Measurements from ENCODE around the gene ERGIC1. TPM values are rescaled to one million over a fixed set of nuclear protein-coding genes. Genes with fewer than 3 reads are reported as not detected.

ERGIC1 gene
- polyA plus RNA-seq, 3 donors from 2014 or later: 40.7 to 61.9 (median 61.7) TPM

GRCh38 chr5:172918421-172919371 lies 84.6 kb downstream of the ERGIC1 start:
- H3K27me3 Mint-ChIP-seq (ENCODE audit: low read depth in 3 of 3): peaks cover 0 to 3% (median 2%) of the 10 kb centered on the region in 3 donors
- peak; percentile 68 to 72 (median 71) for DNase-seq
- no peaks in the 10 kb centered on the region for H3K9me3 Mint-ChIP-seq
- H3K36me3 Mint-ChIP-seq: peaks cover 15 to 25% (median 18%) of the 10 kb centered on the region in 3 donors
- peak overlapping the region; percentile 55 to 94 (median 84) for H3K27ac Mint-ChIP-seq
- H3K4me1 Mint-ChIP-seq: peaks cover 25 to 26% of the 10 kb centered on the region in 2 donors
- H3K4me3 Mint-ChIP-seq: peak overlapping the region; percentile 39 to 81 (median 68)

GRCh38 chr5:172919525-172920446 lies 85.7 kb downstream of the ERGIC1 start:
- H3K36me3 Mint-ChIP-seq: peaks cover 18 to 32% (median 22%) of the 10 kb centered on the region in 3 donors
- H3K4me1 Mint-ChIP-seq: peaks cover 25 to 26% of the 10 kb centered on the region in 2 donors
- peak overlapping the region in 1 of 5 donors; percentile 14 for H3K4me3 Mint-ChIP-seq
- no peak for DNase-seq
- no peaks in the 10 kb centered on the region for H3K9me3 Mint-ChIP-seq
- H3K27me3 Mint-ChIP-seq (ENCODE audit: low read depth in 3 of 3): peaks cover 0 to 3% (median 2%) of the 10 kb centered on the region in 3 donors
- H3K27ac Mint-ChIP-seq: peak overlapping the region in 5 of 6 donors; percentile 51 to 94 (median 84)

DNA sequence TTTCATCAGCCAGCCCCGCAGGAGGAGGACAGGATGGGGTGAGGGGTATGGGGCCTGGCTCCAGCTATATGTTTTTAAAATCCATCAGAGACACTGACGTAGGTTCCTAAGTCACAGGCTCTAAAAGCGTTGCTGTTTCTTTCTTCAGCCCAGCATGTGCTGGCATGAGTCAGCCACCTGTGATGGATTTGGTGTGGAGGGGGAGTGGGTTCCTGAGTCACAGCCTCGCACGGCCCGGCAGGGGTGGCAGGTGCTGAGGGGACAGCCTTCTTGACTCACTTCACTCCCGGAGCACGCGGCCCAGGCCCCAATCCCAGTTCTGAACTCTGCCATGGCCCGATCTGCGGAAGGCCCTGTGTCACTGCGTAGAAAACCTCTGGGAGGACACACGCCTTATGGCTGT lies 86.4 kb downstream of the ERGIC1 start:
- Mint-ChIP-seq H3K27ac (no peak overlapping the region), H3K9me3 (no peaks in the 10 kb centered on the region), H3K27me3 (ENCODE audit: low read depth in 3 of 3) (peaks cover 0 to 3% (median 2%) of the 10 kb centered on the region in 3 donors), H3K4me3 (no peak overlapping the region), H3K36me3 (peaks cover 18 to 34% (median 22%) of the 10 kb centered on the region in 3 donors), H3K4me1 (peaks cover 25 to 27% of the 10 kb centered on the region in 2 donors)
- DNase-seq: no peak

GRCh38 chr5:172920995-172921394 lies 86.9 kb downstream of the ERGIC1 start:
- Mint-ChIP-seq H3K4me1 (peaks cover 25 to 26% of the 10 kb centered on the region in 2 donors), H3K9me3 (no peaks in the 10 kb centered on the region), H3K4me3 (no peak overlapping the region), H3K27me3 (ENCODE audit: low read depth in 3 of 3) (peaks cover 0 to 3% (median 2%) of the 10 kb centered on the region in 3 donors), H3K27ac (peak overlapping the region in 4 of 6 donors; percentile 4 to 69 (median 26)), H3K36me3 (peaks cover 14 to 32% (median 22%) of the 10 kb centered on the region in 3 donors)
- no peak for DNase-seq

DNA sequence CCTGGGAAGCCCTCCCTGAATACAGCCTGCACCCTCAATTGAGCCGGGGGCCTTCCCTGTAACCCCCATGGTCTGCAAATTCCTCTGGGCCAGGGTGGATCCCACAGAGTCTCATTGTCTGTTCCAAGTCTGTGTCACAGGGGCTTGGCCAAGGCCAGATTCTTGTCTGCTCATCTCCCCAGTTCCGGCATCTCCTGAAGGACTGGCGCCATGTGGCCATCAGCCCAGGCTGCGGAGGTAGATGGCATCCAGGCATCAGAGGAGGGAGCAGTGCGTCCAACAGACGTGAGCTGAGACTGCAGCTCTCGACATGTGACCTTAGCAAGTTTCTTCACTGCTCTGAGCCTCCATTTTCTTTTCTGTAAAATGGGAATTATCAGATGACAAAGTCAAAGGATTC lies 87.9 kb downstream of the ERGIC1 start:
- H3K36me3 Mint-ChIP-seq: peaks cover 15 to 27% (median 26%) of the 10 kb centered on the region in 3 donors
- H3K4me1 Mint-ChIP-seq: peaks cover 25% of the 10 kb centered on the region in 2 donors
- no peak overlapping the region for H3K27ac Mint-ChIP-seq
- H3K27me3 Mint-ChIP-seq (ENCODE audit: low read depth in 3 of 3): peaks cover 0 to 4% (median 3%) of the 10 kb centered on the region in 3 donors
- no peak overlapping the region for H3K4me3 Mint-ChIP-seq
- no peaks in the 10 kb centered on the region for H3K9me3 Mint-ChIP-seq
- DNase-seq: no peak

DNA sequence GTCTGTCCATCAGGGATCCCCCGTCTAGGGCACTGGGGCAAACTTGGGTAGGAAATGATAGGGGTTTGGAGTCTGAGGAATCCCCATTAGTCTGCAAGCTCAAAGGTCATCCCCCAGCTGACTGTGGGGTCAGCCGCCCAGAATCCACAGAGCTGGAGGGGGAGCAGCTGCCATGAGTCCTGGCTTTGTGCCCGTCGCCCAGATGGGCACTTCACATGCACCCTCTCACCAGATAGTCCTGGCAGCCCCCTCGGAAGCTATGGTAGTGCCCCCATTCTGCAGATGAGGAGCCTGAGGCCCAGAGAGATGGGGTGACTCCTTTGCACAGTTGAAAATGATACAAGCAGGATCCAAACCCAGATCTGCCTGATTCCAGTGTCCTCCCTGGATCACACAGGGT lies 89.5 kb downstream of the ERGIC1 start:
- DNase-seq: no peak
- Mint-ChIP-seq H3K4me3 (no peak overlapping the region), H3K27ac (no peak overlapping the region), H3K27me3 (ENCODE audit: low read depth in 3 of 3) (peaks cover 0 to 4% (median 3%) of the 10 kb centered on the region in 3 donors), H3K36me3 (peaks cover 25 to 35% (median 30%) of the 10 kb centered on the region in 3 donors), H3K9me3 (no peaks in the 10 kb centered on the region), H3K4me1 (peaks cover 11 to 14% of the 10 kb centered on the region in 2 donors)

- Mint-ChIP-seq H3K36me3 (peaks cover 21 to 38% (median 26%) of the 10 kb centered on the region in 3 donors), H3K9me3 (no peaks in the 10 kb centered on the region), H3K27ac (peak overlapping the region in 1 of 6 donors; percentile 72), H3K4me1 (peaks cover 1 to 4% of the 10 kb centered on the region in 2 donors), H3K27me3 (ENCODE audit: low read depth in 3 of 3) (peaks cover 0 to 3% (median 2%) of the 10 kb centered on the region in 3 donors), H3K4me3 (no peak overlapping the region)
- DNase-seq: no peak
Observed at GRCh38 chr5:172925336-172925948, 91.4 kb downstream of the ERGIC1 start.

DNA sequence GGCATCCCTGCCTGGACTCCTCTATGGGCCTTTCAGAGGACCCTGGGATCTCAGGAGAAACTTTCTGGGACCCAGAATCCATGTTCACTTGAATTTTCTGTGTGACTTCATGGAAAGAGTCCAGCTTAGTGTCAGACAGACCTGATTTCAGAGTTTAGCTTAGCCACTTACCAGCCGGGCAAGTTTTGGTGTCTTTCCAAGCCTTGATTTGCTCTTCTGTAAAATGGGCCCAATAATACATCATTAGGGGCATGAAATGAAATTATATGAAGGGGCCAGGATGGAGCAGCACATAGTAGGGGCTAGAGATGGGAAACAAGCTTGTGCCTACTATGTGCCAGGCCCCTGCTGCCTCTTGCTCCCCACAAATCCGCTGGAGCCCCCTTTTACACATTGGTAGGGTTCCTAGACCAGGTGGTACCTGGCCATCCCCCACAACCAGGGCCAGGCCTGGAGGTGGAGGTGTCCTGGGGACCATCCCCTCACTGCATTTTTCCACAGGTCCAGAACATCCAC lies 92.0 kb downstream of the ERGIC1 start:
- no peak for DNase-seq
- Mint-ChIP-seq H3K9me3 (no peaks in the 10 kb centered on the region), H3K27me3 (ENCODE audit: low read depth in 3 of 3) (peaks cover 0 to 3% (median 2%) of the 10 kb centered on the region in 3 donors), H3K4me1 (peaks cover 1 to 4% of the 10 kb centered on the region in 2 donors), H3K27ac (no peak overlapping the region), H3K4me3 (no peak overlapping the region), H3K36me3 (peaks cover 21 to 38% (median 26%) of the 10 kb centered on the region in 3 donors)

DNA sequence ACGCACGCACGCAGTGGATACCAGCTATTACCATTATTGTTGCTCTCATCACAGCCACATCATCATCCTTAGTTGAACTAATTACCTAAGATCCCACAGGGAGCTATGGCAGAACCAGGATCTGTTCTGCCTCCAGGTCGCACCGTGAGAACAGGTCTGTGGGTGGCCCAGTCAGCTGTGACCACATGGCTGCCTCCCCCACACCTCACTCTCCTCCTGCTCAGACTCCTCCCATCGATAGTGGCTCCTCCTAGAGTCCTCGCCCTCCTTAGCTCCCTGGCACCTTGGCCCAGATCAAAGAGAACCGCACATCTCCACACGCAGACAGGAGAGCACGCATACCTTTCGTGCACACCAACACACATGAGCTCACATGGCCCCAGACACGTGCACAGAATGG lies 92.7 kb downstream of the ERGIC1 start:
- DNase-seq: no peak
- Mint-ChIP-seq H3K4me1 (peaks cover 1 to 5% of the 10 kb centered on the region in 2 donors), H3K36me3 (peaks cover 21 to 38% (median 26%) of the 10 kb centered on the region in 3 donors), H3K27me3 (ENCODE audit: low read depth in 3 of 3) (peaks cover 0 to 3% (median 2%) of the 10 kb centered on the region in 3 donors), H3K9me3 (no peaks in the 10 kb centered on the region), H3K4me3 (no peak overlapping the region), H3K27ac (peak overlapping the region in 1 of 6 donors; percentile 12)

- no peak overlapping the region for H3K4me3 Mint-ChIP-seq
- H3K4me1 Mint-ChIP-seq: peaks cover 9 to 13% of the 10 kb centered on the region in 2 donors
- H3K36me3 Mint-ChIP-seq: peaks cover 12 to 44% (median 24%) of the 10 kb centered on the region in 3 donors
- H3K9me3 Mint-ChIP-seq: no peaks in the 10 kb centered on the region
- peak overlapping the region in 3 of 6 donors; percentile 22 to 65 (median 41) for H3K27ac Mint-ChIP-seq
- peaks cover 2 to 7% (median 3%) of the 10 kb centered on the region in 3 donors for H3K27me3 Mint-ChIP-seq (ENCODE audit: low read depth in 3 of 3)
- DNase-seq: no peak
Observed at GRCh38 chr5:172929371-172929838, 95.4 kb downstream of the ERGIC1 start.

DNA sequence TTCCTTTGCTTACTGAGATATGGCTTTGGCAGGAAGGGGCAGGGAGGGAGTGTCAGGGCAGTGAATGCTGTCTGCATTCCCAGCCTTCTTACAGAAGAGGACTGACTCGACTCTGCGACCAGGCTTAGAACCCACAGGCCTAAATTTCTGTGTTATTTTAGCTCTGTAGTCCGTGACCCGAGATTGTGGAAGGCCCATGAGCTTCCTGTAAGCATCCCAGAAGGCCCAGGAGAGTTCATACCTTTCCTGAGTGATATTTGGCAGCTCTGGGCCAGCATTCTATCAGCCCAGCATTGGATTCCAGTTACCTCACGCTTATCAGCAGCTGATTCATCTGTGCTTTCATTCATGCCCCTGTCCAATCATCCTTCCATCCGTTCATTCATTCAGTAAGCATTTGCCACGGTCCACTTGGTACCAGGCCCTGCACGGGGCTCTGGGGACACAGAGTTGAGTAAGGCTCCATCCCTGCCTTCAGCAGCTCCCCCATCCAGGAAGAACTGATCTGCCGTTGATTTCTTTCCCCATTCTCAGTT lies 97.0 kb downstream of the ERGIC1 start:
- no peaks in the 10 kb centered on the region for H3K9me3 Mint-ChIP-seq
- peak overlapping the region in 3 of 6 donors; percentile 34 to 57 (median 37) for H3K27ac Mint-ChIP-seq
- no peak overlapping the region for H3K4me3 Mint-ChIP-seq
- peaks cover 12 to 42% (median 27%) of the 10 kb centered on the region in 3 donors for H3K36me3 Mint-ChIP-seq
- peaks cover 3 to 7% (median 5%) of the 10 kb centered on the region in 3 donors for H3K27me3 Mint-ChIP-seq (ENCODE audit: low read depth in 3 of 3)
- no peak for DNase-seq
- H3K4me1 Mint-ChIP-seq: peaks cover 7 to 13% of the 10 kb centered on the region in 2 donors

GRCh38 chr5:172932313-172933017 lies 98.4 kb downstream of the ERGIC1 start:
- Mint-ChIP-seq H3K27me3 (ENCODE audit: low read depth in 3 of 3) (peaks cover 2 to 11% (median 3%) of the 10 kb centered on the region in 3 donors), H3K9me3 (no peaks in the 10 kb centered on the region)
- DNase-seq: peak; percentile 59 to 71 (median 64)

More at GRCh38 chr5:172932313-172933017, 98.4 kb downstream of the ERGIC1 start:
- H3K36me3 Mint-ChIP-seq: peaks cover 11 to 43% (median 24%) of the 10 kb centered on the region in 3 donors
- H3K4me3 Mint-ChIP-seq: no peak overlapping the region
- peaks cover 7 to 13% of the 10 kb centered on the region in 2 donors for H3K4me1 Mint-ChIP-seq
- peak overlapping the region in 5 of 6 donors; percentile 30 to 51 (median 41) for H3K27ac Mint-ChIP-seq
